GM23338 (cell line): ENCODE results near the gene VTCN1. TPM values are rescaled to one million over a fixed set of nuclear protein-coding genes. Genes with fewer than 3 reads are reported as not detected.

Experiments used
- ATAC-seq: fragments of 200-7000 bp; cut with Tn5 transposase; 3 replicates; pipeline ENCODE4 v1.9.1; 2020
- DNase-seq: peaks from one replicate; pipeline ENCODE4 v3.0.0-alpha.2; 2015; ENCODE audit warnings: low spot score
- H2AFZ ChIP-seq: fragments of 200-600 bp; sonication (generic); 2 replicates; pipeline ENCODE4 v1.8.0; 2016; ENCODE audit warnings: antibody characterized with exemption, mild to moderate bottlenecking, moderate library complexity
- H3F3A ChIP-seq: fragments of 200-600 bp; sonication (generic); replicated peaks from 2 replicates; pipeline ENCODE4 v1.8.0; 2017; ENCODE audit warnings: antibody characterized with exemption, mixed run types, low read depth
- H3K27ac ChIP-seq: fragments of 200-600 bp; sonication (generic); 2 replicates; pipeline ENCODE4 v1.6.1; 2016; ENCODE audit warnings: low read depth
- H3K27me3 ChIP-seq: fragments of 200-600 bp; sonication (generic); 2 replicates; pipeline ENCODE4 v1.8.0; 2016; ENCODE audit warnings: mild to moderate bottlenecking, mixed run types, moderate library complexity; ENCODE audit not compliant: insufficient read depth
- H3K36me3 ChIP-seq: fragments of 200-600 bp; sonication (generic); 2 replicates; pipeline ENCODE4 v1.8.0; 2016; ENCODE audit warnings: mild to moderate bottlenecking; ENCODE audit not compliant: insufficient read depth
- H3K4me1 ChIP-seq: fragments of 200-600 bp; sonication (generic); 2 replicates; pipeline ENCODE4 v1.8.0; 2016; ENCODE audit warnings: mild to moderate bottlenecking, moderate library complexity; ENCODE audit not compliant: insufficient read depth
- H3K4me2 ChIP-seq: fragments of 200-600 bp; sonication (generic); 2 replicates; pipeline ENCODE4 v1.7.1; 2017; ENCODE audit warnings: mixed run types
- H3K4me3 ChIP-seq: fragments of 200-600 bp; sonication (generic); 2 replicates; pipeline ENCODE4 v1.6.1; 2016; ENCODE audit warnings: mixed run types
- H3K79me2 ChIP-seq: fragments of 200-600 bp; sonication (generic); replicated peaks from 2 replicates; pipeline ENCODE4 v1.8.0; 2017; ENCODE audit warnings: mild to moderate bottlenecking; ENCODE audit not compliant: insufficient read depth
- H3K9me2 ChIP-seq: fragments of 200-600 bp; sonication (generic); 2 replicates; pipeline ENCODE4 v1.8.0; 2017; ENCODE audit not compliant: insufficient read depth
- H4K20me1 ChIP-seq: fragments of 200-600 bp; sonication (generic); replicated peaks from 2 replicates; pipeline ENCODE4 v1.8.0; 2017; ENCODE audit warnings: mild to moderate bottlenecking; ENCODE audit not compliant: insufficient read depth
- H3K27ac Mint-ChIP-seq: 2 replicates; pipeline ENCODE4 v1.8.0; 2020; ENCODE audit warnings: inconsistent platforms, mild to moderate bottlenecking, moderate library complexity, mixed read lengths
- H3K27me3 Mint-ChIP-seq: 3 replicates; pipeline ENCODE4 v1.8.0; 2022; ENCODE audit warnings: low read depth, mild to moderate bottlenecking, moderate library complexity, mixed read lengths, inconsistent platforms; ENCODE audit not compliant: insufficient read depth, poor library complexity
- H3K36me3 Mint-ChIP-seq: 3 replicates; pipeline ENCODE4 v1.8.0; 2021; ENCODE audit warnings: low read depth, mild to moderate bottlenecking, inconsistent platforms, moderate library complexity, mixed read lengths
- H3K4me1 Mint-ChIP-seq: 3 replicates; pipeline ENCODE4 v1.8.0; 2020; ENCODE audit warnings: mild to moderate bottlenecking, inconsistent platforms, mixed read lengths
- H3K4me3 Mint-ChIP-seq: 3 replicates; pipeline ENCODE4 v1.8.0; 2021; ENCODE audit warnings: moderate library complexity, mild to moderate bottlenecking, inconsistent platforms, mixed read lengths
- H3K9me3 Mint-ChIP-seq: 3 replicates; pipeline ENCODE4 v1.8.0; 2020; ENCODE audit warnings: moderate library complexity, mild to moderate bottlenecking, inconsistent platforms, mixed read lengths
- CREB1 ChIP-seq: fragments of 250-450 bp; sonication (Bioruptor Pico); IDR thresholded peaks from 2 replicates; pipeline ENCODE4 v1.5.0; 2020; ENCODE audit warnings: low read depth, mild to moderate bottlenecking, moderate library complexity
- ETS1 ChIP-seq: IDR thresholded peaks from 2 replicates; pipeline ENCODE4 v1.6.1; 2016; ENCODE audit warnings: antibody characterized with exemption
- EZH2 ChIP-seq: fragments of 200-600 bp; sonication (generic); IDR thresholded peaks from one replicate; pipeline ENCODE4 v1.8.0; 2017; ENCODE audit warnings: antibody characterized with exemption, mild to moderate bottlenecking, low read depth; ENCODE audit not compliant: unreplicated experiment
- EZH2phosphoT487 ChIP-seq: fragments of 200-600 bp; sonication (generic); IDR thresholded peaks from one replicate; pipeline ENCODE4 v1.8.1; 2018; ENCODE audit warnings: antibody characterized with exemption; ENCODE audit not compliant: unreplicated experiment
- JUNB ChIP-seq: IDR thresholded peaks from one replicate; pipeline ENCODE4 v1.6.1; 2016; ENCODE audit warnings: antibody characterized with exemption; ENCODE audit not compliant: unreplicated experiment
- NANOG ChIP-seq: IDR thresholded peaks from 2 replicates; pipeline ENCODE4 v1.6.1; 2016; ENCODE audit warnings: antibody characterized with exemption, borderline replicate concordance
- POLR2AphosphoS5 ChIP-seq: IDR thresholded peaks from 2 replicates; pipeline ENCODE4 v1.6.1; 2016; ENCODE audit warnings: antibody characterized with exemption, low read depth
- STAT1 ChIP-seq: IDR thresholded peaks from one replicate; pipeline ENCODE4 v1.6.1; 2016; ENCODE audit warnings: antibody characterized with exemption; ENCODE audit not compliant: unreplicated experiment
- ZNF114 ChIP-seq: fragments of 250-450 bp; sonication (Bioruptor Pico); IDR thresholded peaks from 2 replicates; pipeline ENCODE4 v1.5.0; 2020; ENCODE audit warnings: mild to moderate bottlenecking, moderate library complexity
- ZNF331 ChIP-seq: fragments of 250-450 bp; sonication (Bioruptor Pico); IDR thresholded peaks from 2 replicates; pipeline ENCODE4 v1.5.0; 2020; ENCODE audit warnings: low read depth, mild to moderate bottlenecking, moderate library complexity
- long read RNA-seq: library from polyadenylated mRNA; unstranded; transcript quantifications from one replicate; pipeline ENCODE4 v2.0.0, GENCODE V29; 2020; ENCODE audit not compliant: unreplicated experiment
- polyA plus RNA-seq: library from polyadenylated mRNA; unstranded; fragments of >200 nt; fragmentation: Nextera tagmentation; extraction: Ambion mirVana; gene quantifications from 2 replicates; pipeline ENCODE4 v1.2.1, GENCODE V29; 2016
- total RNA-seq: library from RNA; depleted of rRNA; stranded (reverse); fragments of >200 nt; shearing (Covaris generic); gene quantifications from 2 replicates; pipeline ENCODE4 v1.2.3, GENCODE V29; 2014; rRNA removed
- TF ChIP-seq, protein P1 (sequence below): fragments of 250-450 bp; sonication (Bioruptor Pico); IDR thresholded peaks from 2 replicates; pipeline ENCODE4 v1.5.0; 2020; ENCODE audit warnings: mild to moderate bottlenecking, moderate library complexity
- TF ChIP-seq, protein P2 (sequence below), 2 experiments: fragments of 200-600 bp in 1 of 2; sonication (generic) in 1 of 2; conservative IDR thresholded peaks; 2 replicates each; pipeline versions ENCODE4 v1.5.1 to v1.6.1; 2016 to 2017; ENCODE audit warnings: antibody characterized with exemption in 2 of 2, low read depth in 2 of 2, mild to moderate bottlenecking in 2 of 2, moderate library complexity in 1 of 2
- TF ChIP-seq, protein P3 (sequence below): IDR thresholded peaks from one replicate; pipeline ENCODE4 v1.6.1; 2018; ENCODE audit warnings: antibody characterized with exemption; ENCODE audit not compliant: unreplicated experiment

Gene VTCN1
- total RNA-seq (not detected in 2 replicates), polyA plus RNA-seq (not detected in 2 replicates)
- long read RNA-seq, result 0 reads

DNA sequence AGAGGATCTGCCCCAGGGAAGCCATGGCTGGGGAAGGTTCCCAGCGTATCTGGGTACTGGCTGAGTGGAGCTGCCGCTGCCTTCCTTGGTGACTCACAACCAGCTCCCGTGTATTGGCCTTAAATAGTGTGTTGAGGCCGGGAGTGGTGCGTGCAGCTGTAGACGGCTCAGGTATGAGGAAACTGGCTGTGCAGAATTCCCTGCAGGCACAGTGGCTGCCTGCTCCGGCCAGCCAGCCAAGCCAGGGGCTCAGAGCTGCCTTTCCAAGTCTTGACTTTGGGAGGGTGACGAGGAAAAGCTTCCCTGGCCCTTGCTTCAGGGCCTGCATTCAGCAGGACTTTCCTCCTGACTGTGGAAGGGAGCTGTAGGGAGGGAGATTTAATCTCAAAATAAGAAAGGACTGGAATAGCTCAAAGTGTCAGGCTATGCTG, at the start of gene VTCN1:
Gene VTCN1, minus strand, starts transcription at position 97 of the 431 bp plus-strand sequence. Its CDS starts 72 bp downstream, at position 25.
- Histone ChIP-seq H3K4me3 (no peak within 1 kb of the TSS), H3K4me2 (no peak within 1 kb of the TSS), H3K4me1 (no peaks in the 10 kb centered on the region), H2AFZ (no peak within 1 kb of the TSS), H4K20me1 (no peaks in the 10 kb centered on the region), H3K79me2 (no peaks in the 10 kb centered on the region), H3K36me3 (no peaks in the 10 kb centered on the region), H3F3A (no peaks in the 10 kb centered on the region), H3K27ac (no peak within 1 kb of the TSS), H3K27me3 (no peaks in the 10 kb centered on the region), H3K9me2 (0 out of 2 replicates have a peak, but pooled peaks cover 7% of the 10 kb centered on the region)
- Mint-ChIP-seq H3K4me3 (no peak within 1 kb of the TSS), H3K27me3 (peaks cover 5% of the 10 kb centered on the region), H3K36me3 (peaks cover 4% of the 10 kb centered on the region), H3K9me3 (peaks cover 5% of the 10 kb centered on the region), H3K4me1 (peaks cover 9% of the 10 kb centered on the region; the same call in 2 of the 3 replicates), H3K27ac (no peak within 1 kb of the TSS)
- ATAC-seq (no peak), DNase-seq (no peak)
- TF ChIP-seq STAT1 (no peak), ZNF114 (CRISPR knock-in tag) (no peak), EZH2 (no peak), ETS1 (no peak), JUNB (no peak), CREB1 (CRISPR knock-in tag) (no peak), EZH2phosphoT487 (no peak), NANOG (no peak), POLR2AphosphoS5 (no peak), ZNF331 (CRISPR knock-in tag) (no peak)
- TF ChIP-seq, protein P1, sequence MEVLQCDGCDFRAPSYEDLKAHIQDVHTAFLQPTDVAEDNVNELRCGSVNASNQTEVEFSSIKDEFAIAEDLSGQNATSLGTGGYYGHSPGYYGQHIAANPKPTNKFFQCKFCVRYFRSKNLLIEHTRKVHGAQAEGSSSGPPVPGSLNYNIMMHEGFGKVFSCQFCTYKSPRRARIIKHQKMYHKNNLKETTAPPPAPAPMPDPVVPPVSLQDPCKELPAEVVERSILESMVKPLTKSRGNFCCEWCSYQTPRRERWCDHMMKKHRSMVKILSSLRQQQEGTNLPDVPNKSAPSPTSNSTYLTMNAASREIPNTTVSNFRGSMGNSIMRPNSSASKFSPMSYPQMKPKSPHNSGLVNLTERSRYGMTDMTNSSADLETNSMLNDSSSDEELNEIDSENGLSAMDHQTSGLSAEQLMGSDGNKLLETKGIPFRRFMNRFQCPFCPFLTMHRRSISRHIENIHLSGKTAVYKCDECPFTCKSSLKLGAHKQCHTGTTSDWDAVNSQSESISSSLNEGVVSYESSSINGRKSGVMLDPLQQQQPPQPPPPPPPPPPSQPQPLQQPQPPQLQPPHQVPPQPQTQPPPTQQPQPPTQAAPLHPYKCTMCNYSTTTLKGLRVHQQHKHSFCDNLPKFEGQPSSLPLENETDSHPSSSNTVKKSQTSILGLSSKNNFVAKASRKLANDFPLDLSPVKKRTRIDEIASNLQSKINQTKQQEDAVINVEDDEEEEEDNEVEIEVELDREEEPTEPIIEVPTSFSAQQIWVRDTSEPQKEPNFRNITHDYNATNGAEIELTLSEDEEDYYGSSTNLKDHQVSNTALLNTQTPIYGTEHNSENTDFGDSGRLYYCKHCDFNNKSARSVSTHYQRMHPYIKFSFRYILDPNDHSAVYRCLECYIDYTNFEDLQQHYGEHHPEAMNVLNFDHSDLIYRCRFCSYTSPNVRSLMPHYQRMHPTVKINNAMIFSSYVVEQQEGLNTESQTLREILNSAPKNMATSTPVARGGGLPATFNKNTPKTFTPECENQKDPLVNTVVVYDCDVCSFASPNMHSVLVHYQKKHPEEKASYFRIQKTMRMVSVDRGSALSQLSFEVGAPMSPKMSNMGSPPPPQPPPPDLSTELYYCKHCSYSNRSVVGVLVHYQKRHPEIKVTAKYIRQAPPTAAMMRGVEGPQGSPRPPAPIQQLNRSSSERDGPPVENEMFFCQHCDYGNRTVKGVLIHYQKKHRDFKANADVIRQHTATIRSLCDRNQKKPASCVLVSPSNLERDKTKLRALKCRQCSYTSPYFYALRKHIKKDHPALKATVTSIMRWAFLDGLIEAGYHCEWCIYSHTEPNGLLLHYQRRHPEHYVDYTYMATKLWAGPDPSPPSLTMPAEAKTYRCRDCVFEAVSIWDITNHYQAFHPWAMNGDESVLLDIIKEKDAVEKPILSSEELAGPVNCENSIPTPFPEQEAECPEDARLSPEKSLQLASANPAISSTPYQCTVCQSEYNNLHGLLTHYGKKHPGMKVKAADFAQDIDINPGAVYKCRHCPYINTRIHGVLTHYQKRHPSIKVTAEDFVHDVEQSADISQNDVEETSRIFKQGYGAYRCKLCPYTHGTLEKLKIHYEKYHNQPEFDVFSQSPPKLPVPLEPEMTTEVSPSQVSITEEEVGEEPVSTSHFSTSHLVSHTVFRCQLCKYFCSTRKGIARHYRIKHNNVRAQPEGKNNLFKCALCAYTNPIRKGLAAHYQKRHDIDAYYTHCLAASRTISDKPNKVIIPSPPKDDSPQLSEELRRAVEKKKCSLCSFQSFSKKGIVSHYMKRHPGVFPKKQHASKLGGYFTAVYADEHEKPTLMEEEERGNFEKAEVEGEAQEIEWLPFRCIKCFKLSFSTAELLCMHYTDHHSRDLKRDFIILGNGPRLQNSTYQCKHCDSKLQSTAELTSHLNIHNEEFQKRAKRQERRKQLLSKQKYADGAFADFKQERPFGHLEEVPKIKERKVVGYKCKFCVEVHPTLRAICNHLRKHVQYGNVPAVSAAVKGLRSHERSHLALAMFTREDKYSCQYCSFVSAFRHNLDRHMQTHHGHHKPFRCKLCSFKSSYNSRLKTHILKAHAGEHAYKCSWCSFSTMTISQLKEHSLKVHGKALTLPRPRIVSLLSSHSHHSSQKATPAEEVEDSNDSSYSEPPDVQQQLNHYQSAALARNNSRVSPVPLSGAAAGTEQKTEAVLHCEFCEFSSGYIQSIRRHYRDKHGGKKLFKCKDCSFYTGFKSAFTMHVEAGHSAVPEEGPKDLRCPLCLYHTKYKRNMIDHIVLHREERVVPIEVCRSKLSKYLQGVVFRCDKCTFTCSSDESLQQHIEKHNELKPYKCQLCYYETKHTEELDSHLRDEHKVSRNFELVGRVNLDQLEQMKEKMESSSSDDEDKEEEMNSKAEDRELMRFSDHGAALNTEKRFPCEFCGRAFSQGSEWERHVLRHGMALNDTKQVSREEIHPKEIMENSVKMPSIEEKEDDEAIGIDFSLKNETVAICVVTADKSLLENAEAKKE (CRISPR knock-in tag), result no peak
- TF ChIP-seq, protein P2, sequence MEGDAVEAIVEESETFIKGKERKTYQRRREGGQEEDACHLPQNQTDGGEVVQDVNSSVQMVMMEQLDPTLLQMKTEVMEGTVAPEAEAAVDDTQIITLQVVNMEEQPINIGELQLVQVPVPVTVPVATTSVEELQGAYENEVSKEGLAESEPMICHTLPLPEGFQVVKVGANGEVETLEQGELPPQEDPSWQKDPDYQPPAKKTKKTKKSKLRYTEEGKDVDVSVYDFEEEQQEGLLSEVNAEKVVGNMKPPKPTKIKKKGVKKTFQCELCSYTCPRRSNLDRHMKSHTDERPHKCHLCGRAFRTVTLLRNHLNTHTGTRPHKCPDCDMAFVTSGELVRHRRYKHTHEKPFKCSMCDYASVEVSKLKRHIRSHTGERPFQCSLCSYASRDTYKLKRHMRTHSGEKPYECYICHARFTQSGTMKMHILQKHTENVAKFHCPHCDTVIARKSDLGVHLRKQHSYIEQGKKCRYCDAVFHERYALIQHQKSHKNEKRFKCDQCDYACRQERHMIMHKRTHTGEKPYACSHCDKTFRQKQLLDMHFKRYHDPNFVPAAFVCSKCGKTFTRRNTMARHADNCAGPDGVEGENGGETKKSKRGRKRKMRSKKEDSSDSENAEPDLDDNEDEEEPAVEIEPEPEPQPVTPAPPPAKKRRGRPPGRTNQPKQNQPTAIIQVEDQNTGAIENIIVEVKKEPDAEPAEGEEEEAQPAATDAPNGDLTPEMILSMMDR (conservative IDR thresholded peaks at IDR 0.05; ENCODE audit: low read depth in 2 of 2), result no peak
- TF ChIP-seq, protein P3, sequence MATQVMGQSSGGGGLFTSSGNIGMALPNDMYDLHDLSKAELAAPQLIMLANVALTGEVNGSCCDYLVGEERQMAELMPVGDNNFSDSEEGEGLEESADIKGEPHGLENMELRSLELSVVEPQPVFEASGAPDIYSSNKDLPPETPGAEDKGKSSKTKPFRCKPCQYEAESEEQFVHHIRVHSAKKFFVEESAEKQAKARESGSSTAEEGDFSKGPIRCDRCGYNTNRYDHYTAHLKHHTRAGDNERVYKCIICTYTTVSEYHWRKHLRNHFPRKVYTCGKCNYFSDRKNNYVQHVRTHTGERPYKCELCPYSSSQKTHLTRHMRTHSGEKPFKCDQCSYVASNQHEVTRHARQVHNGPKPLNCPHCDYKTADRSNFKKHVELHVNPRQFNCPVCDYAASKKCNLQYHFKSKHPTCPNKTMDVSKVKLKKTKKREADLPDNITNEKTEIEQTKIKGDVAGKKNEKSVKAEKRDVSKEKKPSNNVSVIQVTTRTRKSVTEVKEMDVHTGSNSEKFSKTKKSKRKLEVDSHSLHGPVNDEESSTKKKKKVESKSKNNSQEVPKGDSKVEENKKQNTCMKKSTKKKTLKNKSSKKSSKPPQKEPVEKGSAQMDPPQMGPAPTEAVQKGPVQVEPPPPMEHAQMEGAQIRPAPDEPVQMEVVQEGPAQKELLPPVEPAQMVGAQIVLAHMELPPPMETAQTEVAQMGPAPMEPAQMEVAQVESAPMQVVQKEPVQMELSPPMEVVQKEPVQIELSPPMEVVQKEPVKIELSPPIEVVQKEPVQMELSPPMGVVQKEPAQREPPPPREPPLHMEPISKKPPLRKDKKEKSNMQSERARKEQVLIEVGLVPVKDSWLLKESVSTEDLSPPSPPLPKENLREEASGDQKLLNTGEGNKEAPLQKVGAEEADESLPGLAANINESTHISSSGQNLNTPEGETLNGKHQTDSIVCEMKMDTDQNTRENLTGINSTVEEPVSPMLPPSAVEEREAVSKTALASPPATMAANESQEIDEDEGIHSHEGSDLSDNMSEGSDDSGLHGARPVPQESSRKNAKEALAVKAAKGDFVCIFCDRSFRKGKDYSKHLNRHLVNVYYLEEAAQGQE, result no peak
